ENCODE results near the gene FOXB1. TPM values are rescaled to one million over a fixed set of nuclear protein-coding genes. Genes with fewer than 3 reads are reported as not detected.

FOXB1 gene
- not detected for total RNA-seq (ENCODE audit: unreplicated experiment)
- long read RNA-seq = 0 reads

- H3K4me3 Mint-ChIP-seq (ENCODE audit: unreplicated experiment) = peak within 1 kb of the TSS; percentile 86
- H3K9me3 Mint-ChIP-seq (ENCODE audit: unreplicated experiment) = peaks cover 4% of the 10 kb centered on the region
- H3K36me3 Mint-ChIP-seq (ENCODE audit: unreplicated experiment) = no peaks in the 10 kb centered on the region
- H3K4me1 Mint-ChIP-seq (ENCODE audit: low read depth, unreplicated experiment) = peaks cover 8% of the 10 kb centered on the region
- peaks cover 47% of the 10 kb centered on the region for H3K27me3 Mint-ChIP-seq (ENCODE audit: unreplicated experiment)
- no peak within 1 kb of the TSS for H3K27ac Mint-ChIP-seq (ENCODE audit: unreplicated experiment)
- TF ChIP-seq CTCF (IDR thresholded peaks at IDR 0.05; ENCODE audit: partially characterized antibody, unreplicated experiment) = no peak
- peak; percentile 64 for DNase-seq
Measured at GRCh38 chr15:60004009-60004845, at the start of gene FOXB1. FOXB1 (plus strand) TSS chr15:60004311; CDS start chr15:60004964, 653 bp downstream.

- DNase-seq = no peak
- no peak for TF ChIP-seq CTCF (IDR thresholded peaks at IDR 0.05; ENCODE audit: partially characterized antibody, unreplicated experiment)
- Mint-ChIP-seq H3K9me3 (ENCODE audit: unreplicated experiment) (no peaks in the 10 kb centered on the region), H3K27ac (ENCODE audit: unreplicated experiment) (no peak overlapping the region), H3K4me3 (ENCODE audit: unreplicated experiment) (no peak overlapping the region), H3K27me3 (ENCODE audit: unreplicated experiment) (no peaks in the 10 kb centered on the region), H3K4me1 (ENCODE audit: low read depth, unreplicated experiment) (no peaks in the 10 kb centered on the region), H3K36me3 (ENCODE audit: unreplicated experiment) (peaks cover 18% of the 10 kb centered on the region)
Measured at GRCh38 chr15:59958288-59958687, 45.8 kb upstream of the FOXB1 start.

GRCh38 chr15:59960318-59960717, 43.8 kb upstream of the FOXB1 start:
- H3K4me1 Mint-ChIP-seq (ENCODE audit: low read depth, unreplicated experiment) = no peaks in the 10 kb centered on the region
- no peak for DNase-seq
- TF ChIP-seq CTCF (IDR thresholded peaks at IDR 0.05; ENCODE audit: partially characterized antibody, unreplicated experiment) = no peak
- H3K9me3 Mint-ChIP-seq (ENCODE audit: unreplicated experiment) = no peaks in the 10 kb centered on the region
- H3K27ac Mint-ChIP-seq (ENCODE audit: unreplicated experiment) = no peak overlapping the region
- H3K27me3 Mint-ChIP-seq (ENCODE audit: unreplicated experiment) = no peaks in the 10 kb centered on the region
- H3K4me3 Mint-ChIP-seq (ENCODE audit: unreplicated experiment) = no peak overlapping the region
- peaks cover 26% of the 10 kb centered on the region for H3K36me3 Mint-ChIP-seq (ENCODE audit: unreplicated experiment)

- Mint-ChIP-seq H3K27me3 (ENCODE audit: unreplicated experiment) (no peaks in the 10 kb centered on the region), H3K9me3 (ENCODE audit: unreplicated experiment) (no peaks in the 10 kb centered on the region), H3K4me1 (ENCODE audit: low read depth, unreplicated experiment) (no peaks in the 10 kb centered on the region), H3K36me3 (ENCODE audit: unreplicated experiment) (peaks cover 24% of the 10 kb centered on the region), H3K27ac (ENCODE audit: unreplicated experiment) (no peak overlapping the region), H3K4me3 (ENCODE audit: unreplicated experiment) (no peak overlapping the region)
- DNase-seq = no peak
- TF ChIP-seq CTCF (IDR thresholded peaks at IDR 0.05; ENCODE audit: partially characterized antibody, unreplicated experiment) = no peak
Measured at GRCh38 chr15:59963322-59963721, 40.8 kb upstream of the FOXB1 start.

GRCh38 chr15:59963925-59964324, 40.2 kb upstream of the FOXB1 start:
- Mint-ChIP-seq H3K27me3 (ENCODE audit: unreplicated experiment) (no peaks in the 10 kb centered on the region), H3K4me3 (ENCODE audit: unreplicated experiment) (no peak overlapping the region), H3K4me1 (ENCODE audit: low read depth, unreplicated experiment) (no peaks in the 10 kb centered on the region), H3K9me3 (ENCODE audit: unreplicated experiment) (no peaks in the 10 kb centered on the region), H3K27ac (ENCODE audit: unreplicated experiment) (no peak overlapping the region), H3K36me3 (ENCODE audit: unreplicated experiment) (peaks cover 23% of the 10 kb centered on the region)
- DNase-seq = no peak
- TF ChIP-seq CTCF (IDR thresholded peaks at IDR 0.05; ENCODE audit: partially characterized antibody, unreplicated experiment) = no peak

Data from glutamatergic neuron (in vitro differentiated cells).